A673 (cell line): ENCODE data around the gene EMP3.

Source experiments
- EZH2 ChIP-seq: fragments of 200-600 bp; sonication (generic); IDR thresholded peaks from 2 replicates; pipeline ENCODE4 v1.6.1; 2017; ENCODE audit warnings: borderline replicate concordance, low read depth, mild to moderate bottlenecking, mixed read lengths, antibody characterized with exemption, low read length; ENCODE audit not compliant: poor library complexity, severe bottlenecking
- TF ChIP-seq, protein P1 (sequence below): fragments of 300-800, 200-600 bp; sonication (generic); conservative IDR thresholded peaks from 2 replicates; pipeline ENCODE4 v1.5.1; 2017; ENCODE audit warnings: low read depth, mild to moderate bottlenecking, antibody characterized with exemption, low read length, moderate library complexity, mixed read lengths

DNA sequence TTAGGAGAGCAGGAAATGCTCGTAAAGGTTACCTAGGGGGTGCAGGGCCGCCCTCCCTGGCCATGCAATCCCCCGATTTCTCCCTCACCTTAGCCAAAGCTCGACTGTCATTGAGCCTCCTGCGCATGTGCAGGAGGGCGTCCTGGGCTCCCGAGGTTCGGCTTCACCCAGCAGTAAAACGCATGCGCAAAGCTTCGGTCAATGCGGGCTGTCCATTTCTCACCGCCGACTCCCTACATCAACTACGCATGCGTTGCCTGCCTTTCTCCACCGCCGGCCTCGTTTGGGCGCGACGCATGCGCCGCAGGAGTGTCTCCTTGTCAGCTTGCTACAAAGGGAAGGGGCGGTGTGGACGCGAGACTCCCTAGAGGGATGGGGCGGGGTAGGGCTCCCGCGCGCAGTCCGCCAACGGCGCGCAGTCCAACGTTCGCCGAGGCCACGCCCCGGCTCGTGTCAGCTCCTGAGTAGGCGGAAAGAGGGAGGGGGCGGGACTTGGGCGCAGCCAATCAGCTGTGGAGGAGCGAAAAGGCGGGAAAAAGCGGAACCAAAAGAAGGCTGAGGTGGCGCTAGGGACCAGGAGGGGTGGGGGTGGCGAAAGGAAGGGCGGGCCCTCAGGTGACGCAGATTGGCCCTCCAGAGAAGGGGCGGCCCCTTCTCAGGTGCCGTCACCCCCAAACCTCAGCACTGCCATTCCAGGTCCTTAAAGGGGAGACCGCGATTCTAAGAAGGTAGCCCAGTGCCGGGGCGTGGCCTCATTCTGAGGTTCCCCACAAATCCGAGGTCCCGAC is 38.7 kb downstream of the EMP3 start, which contains the start of the genes SYNGR4 and TMEM143:
- TF ChIP-seq, protein P1, sequence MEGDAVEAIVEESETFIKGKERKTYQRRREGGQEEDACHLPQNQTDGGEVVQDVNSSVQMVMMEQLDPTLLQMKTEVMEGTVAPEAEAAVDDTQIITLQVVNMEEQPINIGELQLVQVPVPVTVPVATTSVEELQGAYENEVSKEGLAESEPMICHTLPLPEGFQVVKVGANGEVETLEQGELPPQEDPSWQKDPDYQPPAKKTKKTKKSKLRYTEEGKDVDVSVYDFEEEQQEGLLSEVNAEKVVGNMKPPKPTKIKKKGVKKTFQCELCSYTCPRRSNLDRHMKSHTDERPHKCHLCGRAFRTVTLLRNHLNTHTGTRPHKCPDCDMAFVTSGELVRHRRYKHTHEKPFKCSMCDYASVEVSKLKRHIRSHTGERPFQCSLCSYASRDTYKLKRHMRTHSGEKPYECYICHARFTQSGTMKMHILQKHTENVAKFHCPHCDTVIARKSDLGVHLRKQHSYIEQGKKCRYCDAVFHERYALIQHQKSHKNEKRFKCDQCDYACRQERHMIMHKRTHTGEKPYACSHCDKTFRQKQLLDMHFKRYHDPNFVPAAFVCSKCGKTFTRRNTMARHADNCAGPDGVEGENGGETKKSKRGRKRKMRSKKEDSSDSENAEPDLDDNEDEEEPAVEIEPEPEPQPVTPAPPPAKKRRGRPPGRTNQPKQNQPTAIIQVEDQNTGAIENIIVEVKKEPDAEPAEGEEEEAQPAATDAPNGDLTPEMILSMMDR = no peak
- TF ChIP-seq EZH2 = no peak
